ENCODE data around the gene MAT1A.
"Not testable (repeated sequence)": the region's sequence is repeated elsewhere in the genome, so short reads cannot be mapped to it uniquely, and the experiment has no call there.

MAT1A gene

GRCh38 chr10:80289451-80290287, at the start of gene MAT1A:
Gene MAT1A, minus strand, starts transcription at chr10:80289658. Its CDS starts 235 bp downstream, at chr10:80289423.
- no peak for DNase-seq (ENCODE audit: low read depth)

- no peak for DNase-seq (ENCODE audit: low read depth)
Measured at GRCh38 chr10:80333983-80334382, 44.5 kb upstream of the MAT1A start.

DNA sequence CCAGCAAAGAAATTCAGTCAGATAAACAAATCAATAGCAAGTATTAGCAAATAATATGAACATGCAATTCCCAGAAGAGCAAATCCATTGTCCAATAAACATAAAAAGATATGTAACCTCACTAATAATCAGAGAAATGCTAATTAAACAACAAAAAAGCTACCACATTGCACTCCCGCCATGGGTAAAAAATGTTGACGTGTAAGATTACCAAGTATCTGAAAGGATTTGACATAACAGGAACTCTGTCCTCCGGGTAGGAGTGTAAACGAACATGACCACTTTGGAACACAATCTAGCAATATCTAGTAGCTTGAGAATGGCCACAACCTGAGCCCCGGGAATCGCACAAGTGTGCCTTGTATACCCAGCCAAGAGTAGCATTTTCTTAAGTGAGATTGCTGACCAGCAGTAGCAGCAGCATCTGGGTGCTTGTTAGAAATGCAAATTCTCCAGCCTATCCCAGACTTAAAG, 35.5 kb upstream of the MAT1A start:
- no peak for DNase-seq (ENCODE audit: low read depth)

DNA sequence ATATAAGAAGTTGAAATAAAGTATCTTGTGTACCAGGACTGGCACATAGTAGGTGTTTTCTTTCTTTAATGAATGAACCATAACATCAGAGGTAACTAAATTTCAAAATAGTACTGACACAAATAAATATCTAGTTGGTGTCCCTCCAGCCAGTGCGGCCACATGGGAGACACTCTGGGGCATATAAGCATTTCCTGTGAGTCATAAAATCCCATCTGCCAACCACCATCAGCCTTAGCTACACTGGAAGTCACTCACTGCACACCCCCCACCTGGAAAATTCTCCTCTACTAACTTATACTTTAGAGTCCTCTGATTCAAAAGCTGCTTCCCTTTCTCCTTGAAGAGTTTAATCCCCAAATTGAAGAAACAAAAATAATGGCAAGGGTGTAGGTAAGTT, 34.6 kb upstream of the MAT1A start:
- DNase-seq (ENCODE audit: low read depth): no peak

DNA sequence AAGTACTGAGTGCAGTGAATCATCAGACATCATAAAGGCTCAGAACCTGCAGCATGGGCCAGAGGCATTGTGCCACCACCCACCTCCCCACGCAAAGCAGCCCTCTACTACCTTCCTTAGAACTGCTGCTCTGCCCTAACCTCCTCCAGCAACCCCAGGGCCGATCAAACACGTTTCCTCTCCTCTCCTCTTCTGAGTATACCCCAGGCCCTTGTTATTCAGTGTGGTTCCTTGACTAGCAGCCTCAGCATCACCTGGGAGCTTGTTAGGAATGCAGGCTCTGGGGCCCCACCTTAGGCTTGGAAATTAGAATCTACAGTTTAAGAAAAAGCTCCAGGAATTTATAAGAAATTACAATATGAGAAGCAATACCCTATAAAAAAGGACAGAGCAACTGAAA, 33.9 kb upstream of the MAT1A start:
- DNase-seq (ENCODE audit: low read depth): no peak

DNA sequence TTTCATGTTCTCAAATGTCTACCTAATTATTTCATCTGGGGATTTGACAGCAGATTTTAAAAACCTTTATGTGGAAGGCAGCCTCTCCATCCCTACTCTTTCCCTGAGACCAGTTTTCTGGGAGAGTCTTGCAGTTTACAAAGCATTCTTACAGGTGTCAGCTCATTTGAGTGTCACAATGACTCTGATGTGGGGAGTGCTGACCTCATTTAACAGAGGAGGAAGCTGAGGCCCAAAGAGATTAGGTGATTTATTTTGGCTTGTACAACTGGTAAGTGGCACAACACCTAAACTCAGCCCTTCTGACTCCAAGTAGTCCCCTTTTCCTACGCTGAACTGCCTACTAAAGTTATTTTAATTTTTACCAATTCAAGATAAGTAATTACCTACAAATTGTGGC, 33.3 kb upstream of the MAT1A start:
- no peak for DNase-seq (ENCODE audit: low read depth)

GRCh38 chr10:80322158-80322557, 32.7 kb upstream of the MAT1A start:
- no peak for DNase-seq (ENCODE audit: low read depth)

- DNase-seq (ENCODE audit: low read depth): no peak
Measured at GRCh38 chr10:80321183-80321582, 31.7 kb upstream of the MAT1A start.

- no peak for DNase-seq (ENCODE audit: low read depth)
Measured at GRCh38 chr10:80320377-80320776, 30.9 kb upstream of the MAT1A start.

DNA sequence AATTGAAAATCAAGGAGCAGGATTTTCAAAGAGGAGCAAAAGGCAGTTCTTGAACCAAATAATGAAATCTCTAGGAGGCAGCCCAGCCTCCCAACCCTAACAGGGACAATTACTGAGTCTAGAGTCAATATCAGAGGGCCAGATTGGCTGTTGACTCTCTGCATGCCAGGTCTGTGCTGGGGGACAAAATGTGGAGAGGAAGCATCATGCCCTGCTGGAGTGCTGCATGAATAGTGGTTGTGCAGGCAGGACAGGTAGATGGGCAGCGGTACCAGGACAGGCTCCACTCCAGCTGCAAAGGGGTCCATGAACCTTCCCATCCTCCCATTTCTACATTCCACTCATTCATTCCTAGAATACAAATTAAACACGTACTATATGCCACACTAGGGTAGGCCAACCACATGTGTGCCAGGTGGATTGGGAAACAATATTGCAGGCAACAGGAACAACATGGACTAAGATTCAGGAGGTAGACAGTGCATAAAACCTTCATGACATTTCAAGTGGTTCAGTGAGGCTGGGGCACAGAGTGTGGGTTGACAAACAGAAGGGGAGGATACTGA, 30.4 kb upstream of the MAT1A start:
- DNase-seq (ENCODE audit: low read depth): no peak

DNA sequence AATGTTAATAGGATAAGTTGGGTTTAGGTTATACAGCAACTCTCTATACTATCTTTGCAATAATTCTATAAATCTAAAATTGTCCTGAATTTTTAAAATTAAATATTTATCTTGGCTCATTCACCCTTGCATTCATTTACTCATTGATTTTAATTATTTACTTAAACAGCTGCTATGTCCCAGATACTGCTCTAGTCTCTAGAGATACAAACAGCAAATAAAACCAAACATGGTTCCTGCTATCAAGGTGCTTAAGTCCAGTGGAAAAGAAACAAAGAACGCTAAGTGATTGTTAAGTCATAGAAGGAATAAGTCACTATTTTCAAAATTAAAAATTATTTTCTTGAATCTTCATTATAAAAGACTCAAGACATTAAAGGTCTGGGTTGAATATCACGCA, 29.9 kb upstream of the MAT1A start:
- DNase-seq (ENCODE audit: low read depth): no peak

- no peak for DNase-seq (ENCODE audit: low read depth)
Measured at GRCh38 chr10:80318742-80319141, 29.3 kb upstream of the MAT1A start.

DNA sequence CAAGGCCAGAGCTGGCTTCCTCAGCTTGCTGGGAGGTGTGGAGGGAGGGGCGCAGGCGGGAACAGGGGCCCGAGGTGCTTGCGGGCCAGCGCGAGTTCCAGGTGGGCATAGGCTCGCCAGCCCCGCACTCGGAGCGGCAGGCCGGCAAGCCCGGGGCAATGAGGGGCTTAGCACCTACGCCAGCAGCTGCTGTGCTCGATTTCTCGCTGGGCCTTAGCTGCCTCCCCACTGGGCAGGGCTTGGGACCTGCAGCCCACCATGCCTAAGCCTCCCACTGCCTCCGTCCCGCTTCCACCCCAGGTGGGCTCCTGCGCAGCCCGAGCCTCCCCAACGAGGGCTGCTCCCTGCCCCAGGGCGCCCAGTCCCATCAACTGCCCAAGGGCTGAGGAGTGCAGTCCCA, 25.9 kb upstream of the MAT1A start:
- DNase-seq (ENCODE audit: low read depth): no peak

- no peak for DNase-seq (ENCODE audit: low read depth)
Measured at GRCh38 chr10:80313523-80313922, 24.1 kb upstream of the MAT1A start.

- not testable (repeated sequence) for DNase-seq (ENCODE audit: low read depth)
Measured at GRCh38 chr10:80305989-80306388, 16.5 kb upstream of the MAT1A start.

GRCh38 chr10:80296942-80297341, 7.5 kb upstream of the MAT1A start:
- no peak for DNase-seq (ENCODE audit: low read depth)

- no peak for DNase-seq (ENCODE audit: low read depth)
Measured at GRCh38 chr10:80292607-80293239, 3.3 kb upstream of the MAT1A start.

DNA sequence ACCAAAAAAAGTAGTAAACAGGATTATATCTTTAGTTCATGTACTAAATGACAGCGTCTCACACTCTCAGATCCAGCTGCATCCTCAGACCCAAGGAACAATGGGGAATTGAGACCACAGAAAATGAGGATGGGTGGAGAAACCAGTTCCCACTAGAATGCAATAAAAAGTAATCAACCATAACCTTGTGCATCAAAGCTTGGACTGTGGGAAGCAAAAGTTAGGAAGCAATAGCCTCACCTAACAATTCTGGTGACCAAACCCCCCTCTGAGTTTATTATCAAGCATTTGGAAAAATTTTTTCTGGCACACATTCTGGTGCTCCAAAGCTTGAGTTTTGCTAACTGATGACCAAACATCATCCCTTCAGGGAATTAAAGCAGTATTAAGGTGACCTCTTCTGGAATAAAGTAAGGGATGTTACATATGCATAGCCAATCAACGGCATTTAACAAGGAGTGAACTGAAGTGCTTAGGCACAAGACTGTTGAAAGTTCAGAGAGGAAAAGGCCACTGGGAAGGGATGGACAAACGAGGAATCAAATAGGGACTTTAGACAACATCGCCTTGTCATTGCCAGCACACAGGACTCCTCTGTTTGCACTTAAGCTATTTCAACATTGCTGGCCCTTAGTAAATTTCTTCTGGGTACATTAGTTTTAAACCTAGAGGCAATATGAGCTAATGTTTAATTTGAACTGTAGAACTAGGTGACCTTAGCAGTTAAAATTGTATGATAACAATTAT, 1.2 kb upstream of the MAT1A start:
- DNase-seq (ENCODE audit: low read depth): no peak

GRCh38 chr10:80288849-80289248, 609 bp downstream of the MAT1A start:
- no peak for DNase-seq (ENCODE audit: low read depth)

DNA sequence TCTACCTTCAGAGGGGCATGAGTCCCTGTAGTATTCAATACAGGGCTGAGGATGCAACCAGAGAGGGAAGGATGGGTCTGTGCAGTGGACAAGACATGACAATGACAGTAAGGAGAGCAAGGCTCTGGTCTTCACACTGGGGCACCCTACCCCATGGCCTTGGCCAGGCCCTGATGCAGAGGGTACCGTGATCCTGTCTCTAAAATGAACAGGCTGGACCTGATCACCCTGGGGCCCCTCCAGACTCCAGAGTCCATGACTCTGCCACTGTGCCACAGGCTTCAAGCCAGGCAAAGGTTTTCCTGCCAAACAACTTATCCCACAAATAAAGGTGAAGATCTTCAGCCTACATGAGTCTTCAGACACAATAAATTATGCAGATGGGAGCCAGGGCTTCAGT, 4.9 kb downstream of the MAT1A start:
- DNase-seq (ENCODE audit: low read depth): no peak

DNA sequence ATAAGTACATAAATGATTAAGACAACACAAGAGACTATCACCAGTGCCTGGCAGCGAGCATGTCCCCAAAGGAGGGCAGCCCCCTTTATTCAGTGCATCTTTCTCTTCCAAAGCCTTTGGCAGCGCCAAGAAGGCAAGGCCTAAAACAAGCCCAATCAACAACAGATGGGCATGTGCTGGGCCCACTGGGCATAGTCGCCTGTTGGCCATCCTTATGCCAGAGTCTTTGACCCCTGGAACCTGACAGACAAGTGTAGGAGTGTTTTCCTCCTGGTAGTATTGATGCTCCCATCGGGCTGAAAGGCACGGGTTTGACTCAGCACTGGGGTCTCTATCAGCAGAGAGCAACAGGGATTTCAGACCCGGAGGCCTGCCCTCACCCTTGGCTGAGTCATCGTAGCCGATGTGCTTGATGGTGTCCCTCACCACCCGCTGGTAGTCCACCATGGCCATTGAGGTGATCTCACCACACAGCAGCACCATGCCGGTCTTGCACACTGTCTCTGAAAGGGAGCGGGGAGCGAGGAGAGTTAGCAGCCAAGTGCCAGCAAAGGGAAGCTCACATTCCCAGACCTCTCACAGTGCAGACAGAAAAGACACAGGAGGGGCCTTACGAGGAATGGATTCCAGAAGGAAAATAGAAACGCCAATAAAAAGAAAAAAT, 5.8 kb downstream of the MAT1A start:
- DNase-seq (ENCODE audit: low read depth): no peak

- DNase-seq (ENCODE audit: low read depth): no peak
Measured at GRCh38 chr10:80283119-80283518, 6.3 kb downstream of the MAT1A start.
